Right lobe of liver (tissue), 4 donors: ENCODE measurements around the gene FBXL14.

ENCODE experiments used
- CTCF ChIP-seq, 4 donors: fragments of 200-600 bp in 3 of 4; fragments of 450-650 bp in 1 of 4; IDR thresholded peaks; one replicate each; pipeline versions ENCODE4 v1.5.1 to v1.8.0; 2016 to 2022; ENCODE audit warnings: antibody characterized with exemption in 4 of 4, mild to moderate bottlenecking in 2 of 4
- POLR2A ChIP-seq: fragments of 450-650 bp; IDR thresholded peaks from one replicate; pipeline ENCODE4 v1.6.1; 2017; ENCODE audit warnings: antibody characterized with exemption, mild to moderate bottlenecking
- donor health status: DM: no; HTN: no; CAD: no.
- donor health status: DM: no; HTN: no; CAD: no.
- donor health status: DM: no; HTN: yes; CAD: no.

DNA sequence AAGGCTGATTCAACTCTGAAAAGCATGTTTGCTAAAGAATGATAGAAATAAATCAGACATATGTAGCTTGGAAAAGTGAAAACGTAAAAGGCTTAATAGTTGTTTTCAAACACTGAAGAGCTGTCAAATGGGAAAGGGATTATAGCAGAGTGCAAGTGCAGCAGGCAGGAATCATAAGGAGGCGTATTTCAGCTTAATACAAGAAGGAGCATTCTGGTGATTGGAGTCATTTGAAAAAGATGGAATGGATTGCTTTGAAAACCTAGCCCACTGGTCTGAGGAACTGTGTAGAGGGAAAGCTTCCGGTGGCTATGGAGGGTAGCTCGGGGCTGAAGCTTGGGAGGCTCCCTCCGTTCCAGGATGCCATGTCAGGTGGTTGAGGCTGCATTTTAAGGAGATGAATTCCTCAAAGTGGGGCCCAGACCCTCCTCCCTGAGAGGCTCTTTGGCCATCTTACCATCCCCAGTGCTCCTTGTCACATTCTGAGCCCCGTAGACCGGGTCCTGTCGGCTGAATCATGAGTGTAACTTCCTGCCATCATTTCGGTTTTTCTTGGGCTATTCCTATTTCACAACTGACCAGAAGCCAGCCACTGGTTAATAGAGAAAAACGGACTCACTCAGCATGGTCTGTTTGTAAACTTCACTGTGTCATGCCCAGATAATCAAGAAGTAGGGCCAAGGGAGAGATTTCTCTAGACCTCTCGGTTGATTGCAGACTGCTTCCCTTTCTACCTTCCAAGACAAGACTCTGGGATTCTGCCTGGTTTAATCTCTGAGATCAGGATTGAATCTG is 41.1 kb upstream of the FBXL14 start:
- TF ChIP-seq CTCF (IDR thresholded peaks at IDR 0.05) (no peak), POLR2A (no peak)
